ENCODE results near the gene NFASC. TPM values are rescaled to one million over a fixed set of nuclear protein-coding genes. Genes with fewer than 3 reads are reported as not detected.

Gene NFASC
- total RNA-seq, 1 experiment from 2014 or later = 1.6 TPM

- DNase-seq (no peak), ATAC-seq (no peak)
- H3K27ac ChIP-seq (ENCODE audit: low read length) = no peak overlapping the region
- H3K79me2 ChIP-seq (ENCODE audit: low read length) = no peaks in the 10 kb centered on the region
- H3K27me3 ChIP-seq (ENCODE audit: low read length) = peaks cover 92% of the 10 kb centered on the region
- H3K4me1 ChIP-seq (ENCODE audit: insufficient read depth, low read length) = no peaks in the 10 kb centered on the region
- H3K4me3 ChIP-seq (ENCODE audit: low read length) = no peak overlapping the region
- no peak overlapping the region for H3K9ac ChIP-seq (ENCODE audit: low read length)
- H3K9me2 ChIP-seq (replicated peaks; ENCODE audit: low read length) = no peaks in the 10 kb centered on the region
- no peaks in the 10 kb centered on the region for H3K36me3 ChIP-seq (ENCODE audit: low read depth, low read length)
- ChIA-PET POLR2A (ENCODE audit: unreplicated experiment) (interaction anchor here (0.6 kb wide), 1 partner anchor 96 kb away, joined by 5 read pairs; no protein-coding TSS in a partner anchor), CTCF (no interaction called here)
- no peaks in the 10 kb centered on the region for H4K20me1 ChIP-seq (ENCODE audit: low read length)
- H3K4me2 ChIP-seq (ENCODE audit: low read length) = no peak overlapping the region
- TF ChIP-seq, protein P1, sequence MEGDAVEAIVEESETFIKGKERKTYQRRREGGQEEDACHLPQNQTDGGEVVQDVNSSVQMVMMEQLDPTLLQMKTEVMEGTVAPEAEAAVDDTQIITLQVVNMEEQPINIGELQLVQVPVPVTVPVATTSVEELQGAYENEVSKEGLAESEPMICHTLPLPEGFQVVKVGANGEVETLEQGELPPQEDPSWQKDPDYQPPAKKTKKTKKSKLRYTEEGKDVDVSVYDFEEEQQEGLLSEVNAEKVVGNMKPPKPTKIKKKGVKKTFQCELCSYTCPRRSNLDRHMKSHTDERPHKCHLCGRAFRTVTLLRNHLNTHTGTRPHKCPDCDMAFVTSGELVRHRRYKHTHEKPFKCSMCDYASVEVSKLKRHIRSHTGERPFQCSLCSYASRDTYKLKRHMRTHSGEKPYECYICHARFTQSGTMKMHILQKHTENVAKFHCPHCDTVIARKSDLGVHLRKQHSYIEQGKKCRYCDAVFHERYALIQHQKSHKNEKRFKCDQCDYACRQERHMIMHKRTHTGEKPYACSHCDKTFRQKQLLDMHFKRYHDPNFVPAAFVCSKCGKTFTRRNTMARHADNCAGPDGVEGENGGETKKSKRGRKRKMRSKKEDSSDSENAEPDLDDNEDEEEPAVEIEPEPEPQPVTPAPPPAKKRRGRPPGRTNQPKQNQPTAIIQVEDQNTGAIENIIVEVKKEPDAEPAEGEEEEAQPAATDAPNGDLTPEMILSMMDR (conservative IDR thresholded peaks at IDR 0.05; ENCODE audit: low read depth, low read length) = no peak
- TF ChIP-seq EZH2phosphoT487 (IDR thresholded peaks at IDR 0.05; ENCODE audit: borderline replicate concordance, low read length) (no peak), EZH2 (IDR thresholded peaks at IDR 0.05; ENCODE audit: low read length, unreplicated experiment) (no peak)
- no peaks in the 10 kb centered on the region for H3K9me3 ChIP-seq (ENCODE audit: low read length)
- no peak overlapping the region for H2AFZ ChIP-seq (ENCODE audit: low read length)
- intact Hi-C loops (cut with micrococcal nuclease) = no loop called here
- BruUV-seq (replicated peaks) = no TSS peak
- H3F3A ChIP-seq (ENCODE audit: low read length, unreplicated experiment) = no peaks in the 10 kb centered on the region
These were observed 154.0 kb downstream of the NFASC start for GRCh38 chr1:205024679-205025078.

GRCh38 chr1:205025239-205025638, 154.6 kb downstream of the NFASC start:
- ChIA-PET POLR2A (ENCODE audit: unreplicated experiment) (no interaction called here), CTCF (no interaction called here)
- DNase-seq (no peak), ATAC-seq (no peak)
- Histone ChIP-seq H4K20me1 (ENCODE audit: low read length) (no peaks in the 10 kb centered on the region), H3K27ac (ENCODE audit: low read length) (no peak overlapping the region), H3K9ac (ENCODE audit: low read length) (no peak overlapping the region), H3K79me2 (ENCODE audit: low read length) (no peaks in the 10 kb centered on the region), H3K27me3 (ENCODE audit: low read length) (peaks cover 92% of the 10 kb centered on the region), H3K9me3 (ENCODE audit: low read length) (no peaks in the 10 kb centered on the region), H3K9me2 (replicated peaks; ENCODE audit: low read length) (no peaks in the 10 kb centered on the region), H3K4me1 (ENCODE audit: insufficient read depth, low read length) (no peaks in the 10 kb centered on the region), H3K36me3 (ENCODE audit: low read depth, low read length) (no peaks in the 10 kb centered on the region), H2AFZ (ENCODE audit: low read length) (no peak overlapping the region), H3F3A (ENCODE audit: low read length, unreplicated experiment) (no peaks in the 10 kb centered on the region), H3K4me3 (ENCODE audit: low read length) (no peak overlapping the region), H3K4me2 (ENCODE audit: low read length) (no peak overlapping the region)
- intact Hi-C loops (cut with micrococcal nuclease) = no loop called here
- no TSS peak for BruUV-seq (replicated peaks)
- TF ChIP-seq, protein P1 (conservative IDR thresholded peaks at IDR 0.05; ENCODE audit: low read depth, low read length) = no peak
- TF ChIP-seq EZH2 (IDR thresholded peaks at IDR 0.05; ENCODE audit: low read length, unreplicated experiment) = no peak
- TF ChIP-seq EZH2phosphoT487 (IDR thresholded peaks at IDR 0.05; ENCODE audit: borderline replicate concordance, low read length) = no peak

DNA sequence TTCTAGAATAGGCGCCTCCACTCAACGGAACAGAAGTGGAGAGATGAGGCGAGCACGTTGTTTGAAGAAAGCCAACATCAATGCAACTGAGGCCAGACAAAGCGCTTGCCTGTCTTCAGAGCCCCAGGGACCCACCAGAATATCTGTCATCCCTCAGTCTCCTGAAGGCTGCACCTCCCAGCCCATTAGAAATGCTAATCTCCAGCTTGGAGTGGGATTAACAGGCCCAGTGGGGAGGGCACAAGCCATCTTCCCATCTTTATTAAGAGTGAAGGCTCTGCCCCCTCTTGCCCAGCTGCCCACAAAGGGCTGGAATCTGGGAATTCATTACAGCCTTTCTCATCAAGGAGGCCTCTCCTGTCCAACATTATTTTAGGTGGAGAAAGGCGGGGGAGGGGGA, 155.5 kb downstream of the NFASC start:
- Histone ChIP-seq H3F3A (ENCODE audit: low read length, unreplicated experiment) (no peaks in the 10 kb centered on the region), H4K20me1 (ENCODE audit: low read length) (no peaks in the 10 kb centered on the region), H3K9me2 (replicated peaks; ENCODE audit: low read length) (no peaks in the 10 kb centered on the region), H3K27me3 (ENCODE audit: low read length) (peaks cover 92% of the 10 kb centered on the region), H3K9me3 (ENCODE audit: low read length) (no peaks in the 10 kb centered on the region), H3K9ac (ENCODE audit: low read length) (no peak overlapping the region), H3K36me3 (ENCODE audit: low read depth, low read length) (no peaks in the 10 kb centered on the region), H3K4me1 (ENCODE audit: insufficient read depth, low read length) (no peaks in the 10 kb centered on the region), H3K27ac (ENCODE audit: low read length) (no peak overlapping the region), H3K4me2 (ENCODE audit: low read length) (no peak overlapping the region), H3K79me2 (ENCODE audit: low read length) (no peaks in the 10 kb centered on the region), H2AFZ (ENCODE audit: low read length) (no peak overlapping the region), H3K4me3 (ENCODE audit: low read length) (no peak overlapping the region)
- TF ChIP-seq EZH2phosphoT487 (IDR thresholded peaks at IDR 0.05; ENCODE audit: borderline replicate concordance, low read length) = no peak
- TF ChIP-seq EZH2 (IDR thresholded peaks at IDR 0.05; ENCODE audit: low read length, unreplicated experiment) = no peak
- TF ChIP-seq, protein P1 (conservative IDR thresholded peaks at IDR 0.05; ENCODE audit: low read depth, low read length) = no peak
- POLR2A ChIA-PET (ENCODE audit: unreplicated experiment) = no interaction called here
- ATAC-seq = no peak
- no peak for DNase-seq
- BruUV-seq (replicated peaks) = no TSS peak
- intact Hi-C loops (cut with micrococcal nuclease) = no loop called here
- CTCF ChIA-PET = no interaction called here
